Activated naive CD4-positive, alpha-beta T cell (primary cell): ENCODE measurements around the gene SPRED3.

Experiments used
- DNase-seq, 4 experiments: peaks; one replicate each; lab custom pipeline; 2025; lab: John Stamatoyannopoulos, UW

SPRED3 gene

GRCh38 chr19:38371081-38371480 is 17.4 kb upstream of the SPRED3 start:
- DNase-seq = no peak

- DNase-seq = no peak
Observed at GRCh38 chr19:38373907-38374331, 14.6 kb upstream of the SPRED3 start.

- DNase-seq = peak; percentile 93 to 97 (median 94)
Observed at GRCh38 chr19:38374332-38375097, 14.0 kb upstream of the SPRED3 start, which contains the start of gene PSMD8. Gene PSMD8, plus strand, starts transcription at chr19:38374571. Its CDS starts 31 bp downstream, at chr19:38374602.

GRCh38 chr19:38375098-38375493 is 13.4 kb upstream of the SPRED3 start:
- no peak for DNase-seq

- no peak for DNase-seq
Observed at GRCh38 chr19:38375748-38376147, 12.7 kb upstream of the SPRED3 start.

- no peak for DNase-seq
Observed at GRCh38 chr19:38376576-38376975, 11.9 kb upstream of the SPRED3 start.

GRCh38 chr19:38377052-38377451 is 11.4 kb upstream of the SPRED3 start:
- DNase-seq = no peak

- DNase-seq = no peak
Observed at GRCh38 chr19:38378866-38379265, 9.6 kb upstream of the SPRED3 start.

GRCh38 chr19:38381138-38381537 is 7.4 kb upstream of the SPRED3 start:
- DNase-seq = no peak

- no peak for DNase-seq
Observed at GRCh38 chr19:38383184-38383583, 5.3 kb upstream of the SPRED3 start.

GRCh38 chr19:38383743-38384142 is 4.8 kb upstream of the SPRED3 start:
- no peak for DNase-seq

- no peak for DNase-seq
Observed at GRCh38 chr19:38384209-38385027, 4.1 kb upstream of the SPRED3 start.

- no peak for DNase-seq
Observed at GRCh38 chr19:38385057-38385803, 3.3 kb upstream of the SPRED3 start.

- no peak for DNase-seq
Observed at GRCh38 chr19:38385804-38386257, 2.7 kb upstream of the SPRED3 start.

GRCh38 chr19:38386300-38386970 is 2.1 kb upstream of the SPRED3 start:
- DNase-seq = no peak

GRCh38 chr19:38386971-38387549 is 1.4 kb upstream of the SPRED3 start:
- peak in 1 of 4 experiments; percentile 31 for DNase-seq

GRCh38 chr19:38387550-38388348 is 748 bp upstream of the SPRED3 start, which contains the start of gene GGN:
Gene GGN, minus strand, starts transcription at chr19:38388034. Its CDS starts 773 bp downstream, at chr19:38387261.
- DNase-seq = peak; percentile 30 to 67 (median 58)

GRCh38 chr19:38389101-38389925 is 816 bp downstream of the SPRED3 start:
- peak in 1 of 4 experiments; percentile 15 for DNase-seq
